Measurements from ENCODE around the gene SGPP2. TPM values are rescaled to one million over a fixed set of nuclear protein-coding genes. Genes with fewer than 3 reads are reported as not detected.

Gene SGPP2
- not detected in 2 replicates for total RNA-seq (2012; rRNA removed)
- polyA plus RNA-seq (2012; rRNA removed), result not detected in 2 replicates
- not detected in 2 replicates for polyA plus RNA-seq (2012; cell fraction: cytosol; rRNA removed)
- polyA plus RNA-seq (2012; cell fraction: nucleus; rRNA removed; ENCODE audit: low replicate concordance), result not detected in 2 replicates
- percentile 2 among the genes with signal in this experiment for Bru-seq, nascent RNA
- percentile 1 among the genes with signal in this experiment for BruChase-seq, experiment 1, labeled RNA remaining after a 6-hour chase
- not detected for BruChase-seq, experiment 2, labeled RNA remaining after a 2-hour chase
- long read RNA-seq, result 0 reads

- Histone ChIP-seq H3K14ac (replicated peaks; ENCODE audit: low read depth, low read length) (no peak within 1 kb of the TSS), H4K8ac (ENCODE audit: low read depth in 2 of 2, low read length in 2 of 2) (no peak within 1 kb of the TSS), H2BK15ac (ENCODE audit: low read depth, low read length) (no peak within 1 kb of the TSS), H3K4me1 (ENCODE audit: control insufficient read depth, insufficient read depth, low read length) (no peaks in the 10 kb centered on the region; the same call in 1 of the 2 replicates), H3K27ac (ENCODE audit: insufficient read depth, low read length) (no peak within 1 kb of the TSS), H3K27me3 (ENCODE audit: control insufficient read depth, insufficient read depth, low read length) (peaks cover 29% of the 10 kb centered on the region), H3K4me3 (ENCODE audit: insufficient read depth, low read depth, low read length) (no peak within 1 kb of the TSS), H2AK9ac (replicated peaks; ENCODE audit: low read depth, low read length, poor library complexity) (no peak within 1 kb of the TSS), H3K36me3 (ENCODE audit: control insufficient read depth, insufficient read depth, low read length) (no peaks in the 10 kb centered on the region), H4K5ac (ENCODE audit: low read depth, low read length) (no peak within 1 kb of the TSS), H3K4me2 (ENCODE audit: low read depth, low read length) (peak within 1 kb of the TSS; percentile 9; the same call in 1 of the 2 replicates), H3K79me1 (ENCODE audit: low read depth in 1 of 2, low read length in 2 of 2) (no peaks in the 10 kb centered on the region), H4K20me1 (ENCODE audit: insufficient read depth, low read length) (no peaks in the 10 kb centered on the region), H3K18ac (ENCODE audit: low read depth, low read length) (no peak within 1 kb of the TSS), H2AK5ac (ENCODE audit: low read depth, low read length) (no peak within 1 kb of the TSS), H2BK20ac (ENCODE audit: low read depth, low read length) (no peak within 1 kb of the TSS), H3K4ac (ENCODE audit: low read depth, low read length) (no peak within 1 kb of the TSS), H3K23ac (ENCODE audit: low read depth, low read length) (no peak within 1 kb of the TSS), H3K56ac (ENCODE audit: extremely low read depth, insufficient read depth, low read length) (no peak within 1 kb of the TSS), H2BK120ac (ENCODE audit: low read depth, low read length) (no peak within 1 kb of the TSS), H3K9me3 (ENCODE audit: control insufficient read depth, insufficient read depth, low read length) (no peaks in the 10 kb centered on the region; the same call in 1 of the 2 replicates), H4K91ac (ENCODE audit: insufficient read depth, low read depth, low read length) (no peak within 1 kb of the TSS), H3K9me1 (ENCODE audit: insufficient read depth, low read length) (no peaks in the 10 kb centered on the region), H2BK5ac (ENCODE audit: low read depth, low read length, poor library complexity, severe bottlenecking) (no peak within 1 kb of the TSS), H3K9ac (ENCODE audit: low read depth, low read length) (no peak within 1 kb of the TSS), H2AFZ (replicated peaks; ENCODE audit: low read length, poor library complexity) (no peak within 1 kb of the TSS)
- TF ChIP-seq ELK1 (IDR thresholded peaks at IDR 0.05; ENCODE audit: borderline replicate concordance, low read depth, low read length) (no peak), CTCF (conservative IDR thresholded peaks at IDR 0.05; ENCODE audit: low read depth, low read length) (no peak), RCOR1 (IDR thresholded peaks at IDR 0.05; ENCODE audit: insufficient replicate concordance, low read length) (no peak), MAFK (IDR thresholded peaks at IDR 0.05; ENCODE audit: low read depth, low read length) (no peak), SMC3 (IDR thresholded peaks at IDR 0.05; ENCODE audit: low read depth, low read length) (no peak), RAD21 (IDR thresholded peaks at IDR 0.05; ENCODE audit: low read length) (no peak), NFE2L2 (IDR thresholded peaks at IDR 0.05; ENCODE audit: low read depth, low read length) (no peak), POLR2A (IDR thresholded peaks at IDR 0.05; ENCODE audit: low read depth, low read length) (no peak), USF2 (IDR thresholded peaks at IDR 0.05; ENCODE audit: low read depth, low read length) (no peak), FOS (IDR thresholded peaks at IDR 0.05; ENCODE audit: low read depth, low read length) (no peak), MXI1 (IDR thresholded peaks at IDR 0.05; ENCODE audit: borderline replicate concordance, low read depth, low read length) (no peak)
- ATAC-seq (ENCODE audit: low read depth), result no peak
- dilution Hi-C loops (cut with HindIII; ENCODE audit: low sequenced_read_pairs, unreplicated experiment) (no loop called here), in situ Hi-C loops (cut with MboI; ENCODE audit: low sequenced_read_pairs) (no loop called here), intact Hi-C loops (cut with micrococcal nuclease) (no loop called here)
- ChIA-PET CTCF (no interaction called here), POLR2A (ENCODE audit: unreplicated experiment) (no interaction called here)
- WGBS, 2 experiments (ENCODE audit: extremely low coverage in 2 of 2, insufficient read length in 1 of 2), result 5% methylated on average over 28 of the region's 61 CpGs; no CpG with 5 or more reads in 1 of the 2 experiments
- DNase-seq, result no peak
- no TSS peak for BruUV-seq (replicated peaks)
Measured at GRCh38 chr2:222424276-222424728, at the start of gene SGPP2. SGPP2 (plus strand) TSS chr2:222424543; CDS start chr2:222424603, 60 bp downstream.

Data from IMR-90 (cell line).